Liver (tissue), 3 donors: ENCODE results near the gene CD7.

Experiments
- GABPA ChIP-seq, 2 donors: IDR thresholded peaks in 1 of 2; conservative IDR thresholded peaks in 1 of 2; 2 replicates each; pipeline ENCODE4 v1.6.1; 2016; ENCODE audit warnings: antibody characterized with exemption in 2 of 2, mild to moderate bottlenecking in 1 of 2, moderate library complexity in 1 of 2
- JUND ChIP-seq, 2 donors: IDR thresholded peaks; 2 replicates each; pipeline ENCODE4 v1.6.1; 2016; ENCODE audit warnings: antibody characterized with exemption in 2 of 2
- RAD21 ChIP-seq, 2 donors: IDR thresholded peaks; 2 replicates each; pipeline ENCODE4 v1.6.1; 2016; ENCODE audit warnings: antibody characterized with exemption in 2 of 2, mild to moderate bottlenecking in 2 of 2
- SP1 ChIP-seq: IDR thresholded peaks from 2 replicates; pipeline ENCODE4 v1.6.1; 2018; ENCODE audit warnings: antibody characterized with exemption, mild to moderate bottlenecking
- TAF1 ChIP-seq: conservative IDR thresholded peaks from 2 replicates; pipeline ENCODE4 v1.6.1; 2016; ENCODE audit warnings: antibody characterized with exemption, mild to moderate bottlenecking
- YY1 ChIP-seq: IDR thresholded peaks from 2 replicates; pipeline ENCODE4 v1.6.1; 2016; ENCODE audit warnings: antibody characterized with exemption, mild to moderate bottlenecking
- TF ChIP-seq, protein P1 (sequence below): IDR thresholded peaks from 2 replicates; pipeline ENCODE4 v1.6.1; 2016; ENCODE audit warnings: antibody characterized with exemption
- TF ChIP-seq, protein P2 (sequence below): fragments of 150-350 bp; IDR thresholded peaks from 2 replicates; pipeline ENCODE4 v1.5.1; 2017; ENCODE audit warnings: improper control_type of control experiment, low read depth, low read length; ENCODE audit not compliant: missing input control
- TF ChIP-seq, protein P3 (sequence below): IDR thresholded peaks from 2 replicates; pipeline ENCODE4 v1.6.1; 2016; ENCODE audit warnings: antibody characterized with exemption
- TF ChIP-seq, protein P4 (sequence below): IDR thresholded peaks from 2 replicates; pipeline ENCODE4 v1.6.1; 2016; ENCODE audit warnings: antibody characterized with exemption, mild to moderate bottlenecking
- donor health status: healthy.
- donor health status: healthy.

DNA sequence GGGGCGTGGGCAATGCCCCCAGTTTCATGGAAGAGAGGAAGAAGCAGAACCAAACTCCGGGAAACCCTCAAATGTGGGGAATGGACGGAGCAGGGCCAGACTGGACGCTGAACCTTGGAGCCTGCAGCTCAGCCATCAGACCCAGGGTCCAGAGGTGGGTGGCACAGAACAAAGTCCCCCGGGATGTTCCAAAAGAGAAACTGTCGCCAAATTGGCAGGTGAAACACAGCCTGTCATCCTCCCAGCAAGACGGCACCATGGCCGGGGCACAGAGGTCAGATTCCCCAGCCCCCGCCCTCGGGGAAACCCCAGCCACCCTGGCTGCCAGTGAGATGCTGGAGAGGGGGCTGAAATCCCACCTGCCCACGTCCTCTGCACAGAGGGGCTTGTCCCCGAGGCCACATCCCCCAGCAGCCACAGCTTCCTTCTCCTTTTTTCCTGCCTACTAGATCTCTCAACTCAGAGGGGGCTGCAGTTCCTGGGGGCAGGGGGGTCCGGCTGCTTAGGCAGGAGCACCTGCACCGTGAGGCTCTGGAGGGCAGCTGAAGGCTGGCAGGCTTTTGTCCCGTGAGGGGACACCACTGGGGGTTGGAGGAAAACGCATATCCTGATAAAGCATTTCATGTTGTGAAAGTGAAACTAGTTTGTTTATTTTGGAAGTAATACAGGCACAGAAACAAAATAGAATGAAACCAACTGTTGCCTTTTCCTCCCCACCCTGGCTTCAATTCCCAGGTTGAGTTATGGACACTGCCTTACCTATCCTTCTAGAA, 17.4 kb upstream of the CD7 start:
- TF ChIP-seq, protein P1, sequence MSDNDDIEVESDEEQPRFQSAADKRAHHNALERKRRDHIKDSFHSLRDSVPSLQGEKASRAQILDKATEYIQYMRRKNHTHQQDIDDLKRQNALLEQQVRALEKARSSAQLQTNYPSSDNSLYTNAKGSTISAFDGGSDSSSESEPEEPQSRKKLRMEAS = peak; percentile 78
- TF ChIP-seq, protein P2, sequence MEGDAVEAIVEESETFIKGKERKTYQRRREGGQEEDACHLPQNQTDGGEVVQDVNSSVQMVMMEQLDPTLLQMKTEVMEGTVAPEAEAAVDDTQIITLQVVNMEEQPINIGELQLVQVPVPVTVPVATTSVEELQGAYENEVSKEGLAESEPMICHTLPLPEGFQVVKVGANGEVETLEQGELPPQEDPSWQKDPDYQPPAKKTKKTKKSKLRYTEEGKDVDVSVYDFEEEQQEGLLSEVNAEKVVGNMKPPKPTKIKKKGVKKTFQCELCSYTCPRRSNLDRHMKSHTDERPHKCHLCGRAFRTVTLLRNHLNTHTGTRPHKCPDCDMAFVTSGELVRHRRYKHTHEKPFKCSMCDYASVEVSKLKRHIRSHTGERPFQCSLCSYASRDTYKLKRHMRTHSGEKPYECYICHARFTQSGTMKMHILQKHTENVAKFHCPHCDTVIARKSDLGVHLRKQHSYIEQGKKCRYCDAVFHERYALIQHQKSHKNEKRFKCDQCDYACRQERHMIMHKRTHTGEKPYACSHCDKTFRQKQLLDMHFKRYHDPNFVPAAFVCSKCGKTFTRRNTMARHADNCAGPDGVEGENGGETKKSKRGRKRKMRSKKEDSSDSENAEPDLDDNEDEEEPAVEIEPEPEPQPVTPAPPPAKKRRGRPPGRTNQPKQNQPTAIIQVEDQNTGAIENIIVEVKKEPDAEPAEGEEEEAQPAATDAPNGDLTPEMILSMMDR = no peak
- TF ChIP-seq GABPA (IDR thresholded peaks at IDR 0.05 in 1 of 2, conservative IDR thresholded peaks at IDR 0.05 in 1 of 2) = no peak
- TF ChIP-seq YY1 = peak; percentile 52
- TF ChIP-seq RAD21 (IDR thresholded peaks at IDR 0.05) = no peak
- TF ChIP-seq JUND (IDR thresholded peaks at IDR 0.05) = peak in 1 of 2 donors; percentile 66
- TF ChIP-seq TAF1 = no peak
- TF ChIP-seq, protein P3, sequence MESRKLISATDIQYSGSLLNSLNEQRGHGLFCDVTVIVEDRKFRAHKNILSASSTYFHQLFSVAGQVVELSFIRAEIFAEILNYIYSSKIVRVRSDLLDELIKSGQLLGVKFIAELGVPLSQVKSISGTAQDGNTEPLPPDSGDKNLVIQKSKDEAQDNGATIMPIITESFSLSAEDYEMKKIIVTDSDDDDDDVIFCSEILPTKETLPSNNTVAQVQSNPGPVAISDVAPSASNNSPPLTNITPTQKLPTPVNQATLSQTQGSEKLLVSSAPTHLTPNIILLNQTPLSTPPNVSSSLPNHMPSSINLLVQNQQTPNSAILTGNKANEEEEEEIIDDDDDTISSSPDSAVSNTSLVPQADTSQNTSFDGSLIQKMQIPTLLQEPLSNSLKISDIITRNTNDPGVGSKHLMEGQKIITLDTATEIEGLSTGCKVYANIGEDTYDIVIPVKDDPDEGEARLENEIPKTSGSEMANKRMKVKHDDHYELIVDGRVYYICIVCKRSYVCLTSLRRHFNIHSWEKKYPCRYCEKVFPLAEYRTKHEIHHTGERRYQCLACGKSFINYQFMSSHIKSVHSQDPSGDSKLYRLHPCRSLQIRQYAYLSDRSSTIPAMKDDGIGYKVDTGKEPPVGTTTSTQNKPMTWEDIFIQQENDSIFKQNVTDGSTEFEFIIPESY = peak; percentile 83
- TF ChIP-seq, protein P4, sequence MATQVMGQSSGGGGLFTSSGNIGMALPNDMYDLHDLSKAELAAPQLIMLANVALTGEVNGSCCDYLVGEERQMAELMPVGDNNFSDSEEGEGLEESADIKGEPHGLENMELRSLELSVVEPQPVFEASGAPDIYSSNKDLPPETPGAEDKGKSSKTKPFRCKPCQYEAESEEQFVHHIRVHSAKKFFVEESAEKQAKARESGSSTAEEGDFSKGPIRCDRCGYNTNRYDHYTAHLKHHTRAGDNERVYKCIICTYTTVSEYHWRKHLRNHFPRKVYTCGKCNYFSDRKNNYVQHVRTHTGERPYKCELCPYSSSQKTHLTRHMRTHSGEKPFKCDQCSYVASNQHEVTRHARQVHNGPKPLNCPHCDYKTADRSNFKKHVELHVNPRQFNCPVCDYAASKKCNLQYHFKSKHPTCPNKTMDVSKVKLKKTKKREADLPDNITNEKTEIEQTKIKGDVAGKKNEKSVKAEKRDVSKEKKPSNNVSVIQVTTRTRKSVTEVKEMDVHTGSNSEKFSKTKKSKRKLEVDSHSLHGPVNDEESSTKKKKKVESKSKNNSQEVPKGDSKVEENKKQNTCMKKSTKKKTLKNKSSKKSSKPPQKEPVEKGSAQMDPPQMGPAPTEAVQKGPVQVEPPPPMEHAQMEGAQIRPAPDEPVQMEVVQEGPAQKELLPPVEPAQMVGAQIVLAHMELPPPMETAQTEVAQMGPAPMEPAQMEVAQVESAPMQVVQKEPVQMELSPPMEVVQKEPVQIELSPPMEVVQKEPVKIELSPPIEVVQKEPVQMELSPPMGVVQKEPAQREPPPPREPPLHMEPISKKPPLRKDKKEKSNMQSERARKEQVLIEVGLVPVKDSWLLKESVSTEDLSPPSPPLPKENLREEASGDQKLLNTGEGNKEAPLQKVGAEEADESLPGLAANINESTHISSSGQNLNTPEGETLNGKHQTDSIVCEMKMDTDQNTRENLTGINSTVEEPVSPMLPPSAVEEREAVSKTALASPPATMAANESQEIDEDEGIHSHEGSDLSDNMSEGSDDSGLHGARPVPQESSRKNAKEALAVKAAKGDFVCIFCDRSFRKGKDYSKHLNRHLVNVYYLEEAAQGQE = peak; percentile 63
- TF ChIP-seq SP1 = peak; percentile 83
